Endodermal cell (in vitro differentiated cells): ENCODE data around the gene MXD3. TPM values are rescaled to one million over a fixed set of nuclear protein-coding genes. Genes with fewer than 3 reads are reported as not detected.

Experiments used
- DNase-seq: peaks from one replicate; pipeline ENCODE4 v3.0.0-alpha.2; 2017
- H3K27ac ChIP-seq: 2 replicates; pipeline ENCODE4 v1.5.1; 2013; ENCODE audit warnings: mild to moderate bottlenecking, low read depth, low read length, moderate library complexity
- H3K27me3 ChIP-seq: 2 replicates; pipeline ENCODE4 v1.6.1; 2013; ENCODE audit warnings: mild to moderate bottlenecking, low read length, moderate library complexity; ENCODE audit not compliant: insufficient read depth, control insufficient read depth, poor library complexity, severe bottlenecking
- H3K36me3 ChIP-seq: 2 replicates; pipeline ENCODE4 v1.7.0; 2013; ENCODE audit warnings: mild to moderate bottlenecking, low read length, moderate library complexity; ENCODE audit not compliant: control insufficient read depth, insufficient read depth
- H3K4me1 ChIP-seq: one replicate; pipeline ENCODE4 v1.7.0; 2013; ENCODE audit warnings: low read length; ENCODE audit not compliant: control insufficient read depth, insufficient read depth
- H3K4me3 ChIP-seq: 2 replicates; pipeline ENCODE4 v1.5.1; 2013; ENCODE audit warnings: mild to moderate bottlenecking, low read length, moderate library complexity
- H3K9ac ChIP-seq: 2 replicates; pipeline ENCODE4 v1.6.1; 2013; ENCODE audit warnings: mild to moderate bottlenecking, low read length, moderate library complexity; ENCODE audit not compliant: poor library complexity, severe bottlenecking; ENCODE audit errors: extremely low read depth
- H3K9me3 ChIP-seq: 2 replicates; pipeline ENCODE4 v1.6.1; 2013; ENCODE audit warnings: mild to moderate bottlenecking, low read length, moderate library complexity; ENCODE audit not compliant: control insufficient read depth
- H3K27ac Mint-ChIP-seq: 2 replicates; pipeline ENCODE4 v1.8.0; 2020; ENCODE audit warnings: mixed read lengths
- H3K27me3 Mint-ChIP-seq: 2 replicates; pipeline ENCODE4 v1.8.0; 2021; ENCODE audit warnings: mild to moderate bottlenecking, mixed read lengths; ENCODE audit not compliant: insufficient read depth
- H3K36me3 Mint-ChIP-seq: 2 replicates; pipeline ENCODE4 v1.8.0; 2020; ENCODE audit warnings: low read depth, mixed read lengths
- H3K4me1 Mint-ChIP-seq: 2 replicates; pipeline ENCODE4 v1.8.0; 2020; ENCODE audit warnings: mixed read lengths
- H3K4me3 Mint-ChIP-seq: 2 replicates; pipeline ENCODE4 v1.8.0; 2020; ENCODE audit warnings: mild to moderate bottlenecking, moderate library complexity, mixed read lengths
- H3K9me3 Mint-ChIP-seq: 2 replicates; pipeline ENCODE4 v1.8.0; 2020; ENCODE audit warnings: mild to moderate bottlenecking, mixed read lengths
- CTCF ChIP-seq: fragments of 200-600 bp; sonication (generic); conservative IDR thresholded peaks from 2 replicates; pipeline ENCODE4 v1.5.0; 2021; ENCODE audit warnings: antibody characterized with exemption, mild to moderate bottlenecking
- WGBS, 2 experiments: methylation state at CpG; one replicate each; pipeline versions ENCODE4 v1.1.5 to v1.1.7; 2013; ENCODE audit warnings: missing lambda C conversion rate in 2 of 2, mixed read lengths in 1 of 2; ENCODE audit not compliant: insufficient coverage in 1 of 2, insufficient read length in 1 of 2; 5-methylcytosine and 5-hydroxymethylcytosine counted together
- total RNA-seq, 2 donors: library from RNA; stranded (reverse); fragmentation: NEBNext Ultra II Directional in 1 of 2; extraction: Animal tissue kit (Norgen Biotek cat#: 25700) in 1 of 2; gene quantifications; 2 replicates in 1 of 2; 3 replicates in 1 of 2; pipeline ENCODE4 v1.2.1, GENCODE V29; 2021

MXD3 gene
- total RNA-seq, 2 donors from 2014 or later = 14.2 to 20.4 TPM

DNA sequence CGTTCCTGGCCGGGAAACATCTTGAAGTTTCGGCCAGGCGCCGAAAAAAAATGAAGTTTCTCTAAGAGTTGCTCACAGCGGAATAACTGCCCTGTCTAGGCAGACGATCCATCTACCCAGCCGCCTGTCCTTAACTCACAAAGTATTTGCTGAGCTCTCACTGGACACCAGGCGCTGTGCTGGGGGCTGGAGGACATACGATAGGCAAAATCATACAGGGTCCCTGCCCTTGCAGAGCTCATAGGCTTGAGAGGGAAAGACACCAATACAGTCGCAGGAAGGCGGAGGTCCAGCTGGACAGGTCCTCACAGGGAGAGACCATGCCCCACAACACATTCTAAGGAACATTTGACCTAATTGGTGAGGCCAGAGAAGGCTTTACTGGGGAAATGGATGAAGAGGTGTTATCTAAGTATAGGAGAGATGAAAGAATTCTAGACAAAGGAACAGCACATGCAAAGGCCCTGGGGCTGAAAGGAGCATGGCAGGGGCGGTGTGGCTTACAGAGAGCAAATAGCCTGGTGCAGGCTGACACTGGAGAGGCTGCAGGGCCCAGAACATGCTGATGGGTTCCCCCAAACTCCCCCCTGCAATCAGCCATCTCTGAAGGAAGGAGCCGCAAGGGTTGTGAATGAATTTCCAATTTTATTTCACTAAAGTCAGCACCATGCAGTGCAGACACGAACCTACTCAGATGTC is 2.0 kb upstream of the MXD3 start:
- Mint-ChIP-seq H3K4me1 (peaks cover 17% of the 10 kb centered on the region), H3K4me3 (no peak overlapping the region), H3K27me3 (peaks cover 3% of the 10 kb centered on the region), H3K36me3 (peaks cover 10% of the 10 kb centered on the region), H3K27ac (no peak overlapping the region), H3K9me3 (no peaks in the 10 kb centered on the region)
- whole genome bisulfite sequencing, 2 experiments = 88 to 95% methylated on average over 11 to 15 of the region's 15 CpGs
- Histone ChIP-seq H3K4me3 (no peak overlapping the region), H3K36me3 (peaks cover 3% of the 10 kb centered on the region), H3K9ac (no peak overlapping the region), H3K27ac (no peak overlapping the region), H3K27me3 (no peaks in the 10 kb centered on the region), H3K9me3 (no peaks in the 10 kb centered on the region), H3K4me1 (no peaks in the 10 kb centered on the region)
- DNase-seq = no peak
- TF ChIP-seq CTCF = no peak

GRCh38 chr5:177312649-177313181 is 1.0 kb upstream of the MXD3 start:
- Mint-ChIP-seq H3K4me3 (peak overlapping the region; percentile 65), H3K27me3 (peaks cover 3% of the 10 kb centered on the region), H3K36me3 (peaks cover 10% of the 10 kb centered on the region), H3K4me1 (peaks cover 11% of the 10 kb centered on the region), H3K9me3 (no peaks in the 10 kb centered on the region), H3K27ac (peak overlapping the region; percentile 81)
- Histone ChIP-seq H3K27me3 (no peaks in the 10 kb centered on the region), H3K4me3 (peak overlapping the region; percentile 83), H3K9me3 (no peaks in the 10 kb centered on the region), H3K4me1 (no peaks in the 10 kb centered on the region), H3K9ac (peak overlapping the region; percentile 34), H3K27ac (no peak overlapping the region), H3K36me3 (peaks cover 4% of the 10 kb centered on the region)
- TF ChIP-seq CTCF = no peak
- peak; percentile 87 for DNase-seq
- 13 to 14% methylated on average over 18 to 19 of the region's 19 CpGs for WGBS, 2 experiments

GRCh38 chr5:177311392-177311722 is 341 bp downstream of the MXD3 start:
- Histone ChIP-seq H3K36me3 (peaks cover 14% of the 10 kb centered on the region), H3K4me3 (peak overlapping the region; percentile 83), H3K27ac (no peak overlapping the region), H3K27me3 (no peaks in the 10 kb centered on the region), H3K9ac (peak overlapping the region; percentile 57), H3K9me3 (no peaks in the 10 kb centered on the region), H3K4me1 (no peaks in the 10 kb centered on the region)
- H3K4me1 Mint-ChIP-seq = peaks cover 11% of the 10 kb centered on the region
- H3K4me3 Mint-ChIP-seq = peak overlapping the region; percentile 65
- no peak for DNase-seq
- peaks cover 14% of the 10 kb centered on the region for H3K36me3 Mint-ChIP-seq
- peak; percentile 20 for TF ChIP-seq CTCF
- WGBS, 2 experiments = 0 to 2% methylated on average over 8 to 23 of the region's 23 CpGs
- peaks cover 3% of the 10 kb centered on the region for H3K27me3 Mint-ChIP-seq
- no peaks in the 10 kb centered on the region for H3K9me3 Mint-ChIP-seq
- H3K27ac Mint-ChIP-seq = peak overlapping the region; percentile 52
